GM21528 (cell line): ENCODE data around the gene CHD8.
"Not testable (repeated sequence)": the region's sequence is repeated elsewhere in the genome, so short reads cannot be mapped to it uniquely, and the experiment has no call there.

Experiments used
- ATAC-seq: cut with Tn5 transposase; IDR thresholded peaks from one replicate; pipeline ENCODE4 v1.9.1; 2021; ENCODE audit warnings: mild to moderate bottlenecking, moderate library complexity; ENCODE audit not compliant: unreplicated experiment, low FRiP score

The CHD8 gene

GRCh38 chr14:21379338-21379737, 76.6 kb downstream of the CHD8 start:
- ATAC-seq, result no peak

- no peak for ATAC-seq
These were observed 81.9 kb downstream of the CHD8 start for GRCh38 chr14:21373980-21374379.

GRCh38 chr14:21372814-21373213, 83.1 kb downstream of the CHD8 start:
- ATAC-seq, result not testable (repeated sequence)

GRCh38 chr14:21369949-21370679, 85.8 kb downstream of the CHD8 start:
- no peak for ATAC-seq

- no peak for ATAC-seq
These were observed 88.3 kb downstream of the CHD8 start for GRCh38 chr14:21367582-21368144.

GRCh38 chr14:21356511-21356910, 99.4 kb downstream of the CHD8 start:
- ATAC-seq, result no peak

- no peak for ATAC-seq
These were observed 103.3 kb downstream of the CHD8 start for GRCh38 chr14:21352587-21352986.

GRCh38 chr14:21350539-21350938, 105.4 kb downstream of the CHD8 start:
- no peak for ATAC-seq

- no peak for ATAC-seq
These were observed 108.7 kb downstream of the CHD8 start for GRCh38 chr14:21347201-21347600.

GRCh38 chr14:21346532-21347135, 109.3 kb downstream of the CHD8 start:
- no peak for ATAC-seq

GRCh38 chr14:21343035-21343794, 112.7 kb downstream of the CHD8 start:
- no peak for ATAC-seq
